Measurements from ENCODE around the gene ATG16L1. TPM values are rescaled to one million over a fixed set of nuclear protein-coding genes. Genes with fewer than 3 reads are reported as not detected.

Gene ATG16L1
- total RNA-seq, 3 donors from 2014 or later (not counting 1 experiment from before 2014, with no cell fraction given) = 106 to 142 (median 117) TPM

DNA sequence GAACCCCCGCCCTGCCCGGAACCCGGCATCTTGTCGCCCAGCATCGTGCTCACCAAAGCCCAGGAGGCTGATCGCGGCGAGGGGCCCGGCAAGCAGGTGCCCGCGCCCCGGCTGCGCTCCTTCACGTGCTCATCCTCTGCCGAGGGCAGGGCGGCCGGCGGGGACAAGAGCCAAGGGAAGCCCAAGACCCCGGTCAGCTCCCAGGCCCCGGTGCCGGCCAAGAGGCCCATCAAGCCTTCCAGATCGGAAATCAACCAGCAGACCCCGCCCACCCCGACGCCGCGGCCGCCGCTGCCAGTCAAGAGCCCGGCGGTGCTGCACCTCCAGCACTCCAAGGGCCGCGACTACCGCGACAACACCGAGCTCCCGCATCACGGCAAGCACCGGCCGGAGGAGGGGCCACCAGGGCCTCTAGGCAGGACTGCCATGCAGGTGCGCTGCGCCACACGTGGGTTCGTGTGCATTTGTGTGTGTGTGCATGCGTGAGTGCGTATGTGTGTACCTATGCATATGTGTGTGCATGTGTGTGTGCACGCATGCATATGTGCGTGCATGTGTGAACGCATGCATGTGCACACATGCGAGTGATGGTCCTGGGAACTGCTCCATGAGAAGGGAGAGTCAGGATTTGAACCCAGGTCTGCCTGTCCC is 47.1 kb upstream of the ATG16L1 start:
- H3K9me3 Mint-ChIP-seq = no peaks in the 10 kb centered on the region
- no peak overlapping the region for H3K4me3 ChIP-seq (ENCODE audit: low read length)
- no peaks in the 10 kb centered on the region for H3K27me3 Mint-ChIP-seq (ENCODE audit: low read depth in 2 of 2)
- peaks cover 78% of the 10 kb centered on the region for H3K36me3 ChIP-seq (ENCODE audit: control insufficient read depth, insufficient read depth, low read length)
- ATAC-seq (no peak), DNase-seq (no peak)
- intact Hi-C loops (cut with micrococcal nuclease) = no loop called here
- H3K4me1 Mint-ChIP-seq = peaks cover 28 to 46% of the 10 kb centered on the region in 2 donors
- WGBS (ENCODE audit: insufficient coverage) = 96% methylated on average over 50 of the region's 50 CpGs
- H3K4me1 ChIP-seq (ENCODE audit: control insufficient read depth, insufficient read depth, low read length) = peaks cover 44% of the 10 kb centered on the region
- H3K27ac ChIP-seq (ENCODE audit: low read length) = no peak overlapping the region
- no peak overlapping the region for H3K4me3 Mint-ChIP-seq
- H3K36me3 Mint-ChIP-seq = peaks cover 8% of the 10 kb centered on the region
- H3K27ac Mint-ChIP-seq = peak overlapping the region in 1 of 2 donors; percentile 69
- no peaks in the 10 kb centered on the region for H3K9me3 ChIP-seq (ENCODE audit: control insufficient read depth, insufficient read depth, low read length)
- TF ChIP-seq, protein P1, sequence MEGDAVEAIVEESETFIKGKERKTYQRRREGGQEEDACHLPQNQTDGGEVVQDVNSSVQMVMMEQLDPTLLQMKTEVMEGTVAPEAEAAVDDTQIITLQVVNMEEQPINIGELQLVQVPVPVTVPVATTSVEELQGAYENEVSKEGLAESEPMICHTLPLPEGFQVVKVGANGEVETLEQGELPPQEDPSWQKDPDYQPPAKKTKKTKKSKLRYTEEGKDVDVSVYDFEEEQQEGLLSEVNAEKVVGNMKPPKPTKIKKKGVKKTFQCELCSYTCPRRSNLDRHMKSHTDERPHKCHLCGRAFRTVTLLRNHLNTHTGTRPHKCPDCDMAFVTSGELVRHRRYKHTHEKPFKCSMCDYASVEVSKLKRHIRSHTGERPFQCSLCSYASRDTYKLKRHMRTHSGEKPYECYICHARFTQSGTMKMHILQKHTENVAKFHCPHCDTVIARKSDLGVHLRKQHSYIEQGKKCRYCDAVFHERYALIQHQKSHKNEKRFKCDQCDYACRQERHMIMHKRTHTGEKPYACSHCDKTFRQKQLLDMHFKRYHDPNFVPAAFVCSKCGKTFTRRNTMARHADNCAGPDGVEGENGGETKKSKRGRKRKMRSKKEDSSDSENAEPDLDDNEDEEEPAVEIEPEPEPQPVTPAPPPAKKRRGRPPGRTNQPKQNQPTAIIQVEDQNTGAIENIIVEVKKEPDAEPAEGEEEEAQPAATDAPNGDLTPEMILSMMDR (IDR thresholded peaks at IDR 0.05) = no peak
- no peaks in the 10 kb centered on the region for H3K27me3 ChIP-seq (ENCODE audit: control insufficient read depth, insufficient read depth, low read length)

DNA sequence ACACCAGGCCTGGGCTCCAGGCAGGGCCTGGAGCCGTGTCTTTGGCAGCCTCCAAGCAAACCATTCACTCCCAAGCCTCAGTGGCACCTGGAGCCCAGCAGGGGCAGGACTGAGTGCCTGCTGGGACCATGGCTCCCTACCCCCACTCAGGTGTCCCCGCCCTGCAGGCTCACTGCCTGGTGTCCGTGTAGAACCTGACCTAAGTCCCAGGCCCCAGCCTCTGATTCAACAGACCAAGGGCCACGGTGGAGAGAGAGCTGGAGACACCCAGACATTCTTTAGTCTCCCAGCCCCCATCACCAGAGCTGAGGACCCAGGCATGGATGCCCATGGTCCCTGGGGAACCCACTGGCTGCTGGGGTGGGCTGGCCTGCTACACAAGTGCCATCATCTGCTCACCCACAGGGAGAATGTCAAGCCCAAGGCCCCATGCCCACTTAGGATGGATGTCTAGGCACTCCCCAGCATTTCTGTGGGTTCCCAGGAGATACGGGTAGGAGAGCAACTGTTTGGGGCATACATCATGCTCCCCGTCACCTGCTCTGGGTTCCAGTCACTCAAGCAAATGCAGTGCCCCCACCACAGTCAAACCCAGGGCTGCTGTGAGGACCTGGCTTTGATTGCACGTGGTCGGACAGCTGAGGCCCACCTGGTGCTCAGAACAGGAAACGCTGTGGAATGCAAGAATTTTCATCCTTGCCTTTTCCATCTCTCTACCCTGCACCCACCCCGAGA is 42.9 kb upstream of the ATG16L1 start:
- intact Hi-C loops (cut with micrococcal nuclease) = no loop called here
- TF ChIP-seq, protein P1 (IDR thresholded peaks at IDR 0.05) = no peak
- Mint-ChIP-seq H3K27ac (peak overlapping the region; percentile 86 to 89), H3K36me3 (no peaks in the 10 kb centered on the region), H3K9me3 (no peaks in the 10 kb centered on the region), H3K4me1 (peaks cover 25 to 46% of the 10 kb centered on the region in 2 donors), H3K27me3 (ENCODE audit: low read depth in 2 of 2) (no peaks in the 10 kb centered on the region), H3K4me3 (peak overlapping the region; percentile 77)
- ATAC-seq = no peak
- Histone ChIP-seq H3K27me3 (ENCODE audit: control insufficient read depth, insufficient read depth, low read length) (no peaks in the 10 kb centered on the region), H3K4me1 (ENCODE audit: control insufficient read depth, insufficient read depth, low read length) (peaks cover 41% of the 10 kb centered on the region), H3K4me3 (ENCODE audit: low read length) (no peak overlapping the region), H3K36me3 (ENCODE audit: control insufficient read depth, insufficient read depth, low read length) (peaks cover 54% of the 10 kb centered on the region), H3K27ac (ENCODE audit: low read length) (peak overlapping the region; percentile 5), H3K9me3 (ENCODE audit: control insufficient read depth, insufficient read depth, low read length) (no peaks in the 10 kb centered on the region)
- DNase-seq = peak in 1 of 2 donors; percentile 9
- WGBS (ENCODE audit: insufficient coverage) = 79% methylated on average over 10 of the region's 10 CpGs

DNA sequence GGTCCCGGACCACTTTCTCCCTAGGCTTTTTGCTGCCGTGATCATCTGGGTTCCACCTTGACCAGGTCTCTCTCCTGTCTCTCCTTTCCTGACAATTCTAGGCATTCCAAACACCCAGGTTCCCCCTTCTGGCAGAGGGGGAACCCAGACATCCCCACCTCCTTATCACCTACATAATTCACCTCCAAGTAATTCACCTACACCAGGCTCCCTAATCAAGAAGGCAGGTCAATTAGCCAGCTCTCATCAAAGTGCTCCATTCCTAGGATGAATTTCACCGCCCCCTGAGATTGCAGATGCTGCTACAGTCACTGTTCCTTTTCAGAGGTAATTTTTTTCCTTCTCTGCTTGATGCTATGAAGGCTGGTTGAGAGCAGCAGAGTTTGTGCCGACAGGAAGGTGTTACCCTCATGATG is 42.3 kb upstream of the ATG16L1 start:
- Histone ChIP-seq H3K4me3 (ENCODE audit: low read length) (no peak overlapping the region), H3K4me1 (ENCODE audit: control insufficient read depth, insufficient read depth, low read length) (peaks cover 41% of the 10 kb centered on the region), H3K27me3 (ENCODE audit: control insufficient read depth, insufficient read depth, low read length) (no peaks in the 10 kb centered on the region), H3K27ac (ENCODE audit: low read length) (peak overlapping the region; percentile 11), H3K36me3 (ENCODE audit: control insufficient read depth, insufficient read depth, low read length) (peaks cover 49% of the 10 kb centered on the region), H3K9me3 (ENCODE audit: control insufficient read depth, insufficient read depth, low read length) (no peaks in the 10 kb centered on the region)
- H3K4me3 Mint-ChIP-seq = peak overlapping the region; percentile 77
- TF ChIP-seq, protein P1 (IDR thresholded peaks at IDR 0.05) = no peak
- peak overlapping the region; percentile 86 to 89 for H3K27ac Mint-ChIP-seq
- H3K4me1 Mint-ChIP-seq = peaks cover 25 to 46% of the 10 kb centered on the region in 2 donors
- no peaks in the 10 kb centered on the region for H3K9me3 Mint-ChIP-seq
- intact Hi-C loops (cut with micrococcal nuclease) = no loop called here
- ATAC-seq = peak in 2 of 3 donors; percentile 44 to 62
- H3K27me3 Mint-ChIP-seq (ENCODE audit: low read depth in 2 of 2) = no peaks in the 10 kb centered on the region
- DNase-seq = peak in 1 of 2 donors; percentile 7
- 93% methylated on average over 3 of the region's 4 CpGs for WGBS (ENCODE audit: insufficient coverage)
- no peaks in the 10 kb centered on the region for H3K36me3 Mint-ChIP-seq

All from natural killer cell (primary cell).